Lung (tissue), 12 donors: Measurements from ENCODE around the gene APBB2. TPM values are rescaled to one million over a fixed set of nuclear protein-coding genes. Genes with fewer than 3 reads are reported as not detected.

Experiments used
- ATAC-seq: fragments of 200-7000 bp; cut with Tn5 transposase; one replicate; pipeline ENCODE4 v1.9.1; 2020; ENCODE audit warnings: moderate number of reproducible peaks; ENCODE audit not compliant: insufficient read depth, low FRiP score
- DNase-seq, 3 donors: peaks; one replicate each; pipeline ENCODE4 v3.0.0-alpha.2; 2013 to 2017
- H3K27ac ChIP-seq, 2 donors: one replicate each; pipeline ENCODE4 v1.5.1; 2013; ENCODE audit warnings: mild to moderate bottlenecking in 2 of 2, moderate library complexity in 2 of 2, control low read depth in 1 of 2, inconsistent platforms in 1 of 2, low read depth in 1 of 2, low read length in 1 of 2
- H3K27me3 ChIP-seq, 3 donors: one replicate each; pipeline ENCODE4 v1.5.1; 2013; ENCODE audit warnings: low read length in 2 of 3; ENCODE audit not compliant: control insufficient read depth in 3 of 3, insufficient read depth in 3 of 3
- H3K36me3 ChIP-seq, 4 donors: one replicate each; pipeline ENCODE4 v1.5.1; 2013; ENCODE audit warnings: low read length in 4 of 4, mild to moderate bottlenecking in 1 of 4, moderate library complexity in 1 of 4; ENCODE audit not compliant: control insufficient read depth in 4 of 4, insufficient read depth in 4 of 4
- H3K4me1 ChIP-seq, 5 donors: one replicate each; pipeline ENCODE4 v1.5.1; 2013; ENCODE audit warnings: low read length in 5 of 5, mild to moderate bottlenecking in 2 of 5, moderate library complexity in 1 of 5; ENCODE audit not compliant: control insufficient read depth in 5 of 5, insufficient read depth in 5 of 5
- H3K4me3 ChIP-seq: one replicate; pipeline ENCODE4 v1.5.1; 2013; ENCODE audit warnings: mild to moderate bottlenecking, control low read depth, moderate library complexity
- H3K9ac ChIP-seq, 2 donors: one replicate each; pipeline ENCODE4 v1.5.1; 2013; ENCODE audit warnings: low read length in 2 of 2, control low read depth in 1 of 2; ENCODE audit not compliant: insufficient read depth in 1 of 2
- H3K9me3 ChIP-seq, 4 donors: one replicate each; pipeline ENCODE4 v1.5.1; 2013; ENCODE audit warnings: low read length in 3 of 4, mild to moderate bottlenecking in 1 of 4, moderate library complexity in 1 of 4; ENCODE audit not compliant: control insufficient read depth in 4 of 4, insufficient read depth in 3 of 4
- WGBS, 2 donors: extraction: QIAGEN DNeasy Blood & Tissue Kit; methylation state at CpG; one replicate each; pipeline ENCODE4 v1.1.7; 2013; 5-methylcytosine and 5-hydroxymethylcytosine counted together
- polyA plus RNA-seq, 2 donors: library from polyadenylated mRNA; stranded (reverse); fragments of 200-250 nt; gene quantifications; one replicate each; pipeline ENCODE4 v1.2.1, GENCODE V29; 2013
- total RNA-seq, 2 donors: library from RNA; depleted of rRNA in 1 of 2; stranded (reverse); fragments of >200 nt in 1 of 2; gene quantifications; one replicate each; pipeline ENCODE4 v1.2.1, GENCODE V29; 2014 to 2021
- TF ChIP-seq, protein P1 (sequence below): IDR thresholded peaks from 2 replicates; pipeline ENCODE4 v1.5.1; 2012; ENCODE audit warnings: mild to moderate bottlenecking; ENCODE audit errors: control extremely low read depth, extremely low read depth
- donor health status: control.
- donor health status: control.
- donor health status: Bipolar disorder and iron deficiency.
- donor health status: healthy.
- donor health status: DM: yes; HTN: yes; CAD: no.

The APBB2 gene
- total and polyA plus RNA-seq, 4 donors: 13.3 to 99.0 (median 40.4) TPM

DNA sequence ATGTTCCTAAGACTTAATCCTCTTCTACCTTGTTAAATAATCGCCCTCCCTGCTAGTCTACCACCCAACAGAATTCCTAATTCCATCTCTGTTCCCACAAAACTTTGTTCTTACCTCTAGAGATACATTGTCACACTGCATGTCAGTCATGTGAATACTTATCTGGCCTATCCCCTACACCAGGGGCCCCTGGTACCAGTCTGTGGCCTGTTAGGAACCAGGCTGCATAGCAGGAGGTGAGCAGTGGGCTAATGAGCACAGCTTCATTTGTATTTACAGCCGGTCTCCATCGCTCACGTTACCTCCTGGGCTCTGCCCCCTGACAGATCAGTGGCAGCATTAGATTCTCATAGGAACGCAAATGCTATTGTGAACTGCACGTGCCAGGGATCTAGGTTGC, 73.9 kb downstream of the APBB2 start:
- Histone ChIP-seq H3K27me3 (no peaks in the 10 kb centered on the region), H3K4me1 (peaks cover 6 to 30% (median 9%) of the 10 kb centered on the region in 5 donors), H3K27ac (no peak overlapping the region), H3K9ac (no peak overlapping the region), H3K36me3 (peaks cover 0 to 5% (median under 1%) of the 10 kb centered on the region in 4 donors), H3K4me3 (no peak overlapping the region), H3K9me3 (no peaks in the 10 kb centered on the region)
- DNase-seq: no peak
- TF ChIP-seq, protein P1, sequence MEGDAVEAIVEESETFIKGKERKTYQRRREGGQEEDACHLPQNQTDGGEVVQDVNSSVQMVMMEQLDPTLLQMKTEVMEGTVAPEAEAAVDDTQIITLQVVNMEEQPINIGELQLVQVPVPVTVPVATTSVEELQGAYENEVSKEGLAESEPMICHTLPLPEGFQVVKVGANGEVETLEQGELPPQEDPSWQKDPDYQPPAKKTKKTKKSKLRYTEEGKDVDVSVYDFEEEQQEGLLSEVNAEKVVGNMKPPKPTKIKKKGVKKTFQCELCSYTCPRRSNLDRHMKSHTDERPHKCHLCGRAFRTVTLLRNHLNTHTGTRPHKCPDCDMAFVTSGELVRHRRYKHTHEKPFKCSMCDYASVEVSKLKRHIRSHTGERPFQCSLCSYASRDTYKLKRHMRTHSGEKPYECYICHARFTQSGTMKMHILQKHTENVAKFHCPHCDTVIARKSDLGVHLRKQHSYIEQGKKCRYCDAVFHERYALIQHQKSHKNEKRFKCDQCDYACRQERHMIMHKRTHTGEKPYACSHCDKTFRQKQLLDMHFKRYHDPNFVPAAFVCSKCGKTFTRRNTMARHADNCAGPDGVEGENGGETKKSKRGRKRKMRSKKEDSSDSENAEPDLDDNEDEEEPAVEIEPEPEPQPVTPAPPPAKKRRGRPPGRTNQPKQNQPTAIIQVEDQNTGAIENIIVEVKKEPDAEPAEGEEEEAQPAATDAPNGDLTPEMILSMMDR: no peak
- no peak for ATAC-seq
- WGBS, 2 donors: 94% methylated on average over 6 of the region's 6 CpGs

DNA sequence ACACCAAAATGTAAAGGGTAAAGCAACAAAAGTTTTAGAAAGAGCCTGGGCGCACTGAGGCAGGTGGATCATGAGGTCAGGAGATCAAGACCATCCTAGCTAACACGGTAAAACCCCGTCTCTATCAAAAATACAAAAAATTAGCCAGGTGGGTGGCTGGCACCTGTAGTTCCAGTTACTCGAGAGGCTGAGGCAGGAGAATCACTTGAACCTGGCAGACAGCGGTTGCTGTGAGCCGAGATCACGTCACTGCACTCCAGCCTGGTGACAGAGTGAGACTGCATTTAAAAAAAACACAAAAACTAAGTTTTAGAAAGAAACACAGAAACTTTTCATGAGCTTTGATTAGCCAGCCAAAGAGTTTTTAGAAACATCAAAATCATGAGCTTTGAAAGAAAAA, 76.5 kb downstream of the APBB2 start:
- TF ChIP-seq, protein P1: no peak
- H3K27me3 ChIP-seq: no peaks in the 10 kb centered on the region
- no peaks in the 10 kb centered on the region for H3K9me3 ChIP-seq
- no peak for DNase-seq
- H3K4me3 ChIP-seq: no peak overlapping the region
- no peak overlapping the region for H3K27ac ChIP-seq
- peaks cover 0 to 29% (median 13%) of the 10 kb centered on the region in 5 donors for H3K4me1 ChIP-seq
- no peak overlapping the region for H3K9ac ChIP-seq
- no peak for ATAC-seq
- WGBS, 2 donors: 72 to 83% methylated on average over 7 of the region's 7 CpGs
- peaks cover 0 to 5% (median under 1%) of the 10 kb centered on the region in 4 donors for H3K36me3 ChIP-seq

DNA sequence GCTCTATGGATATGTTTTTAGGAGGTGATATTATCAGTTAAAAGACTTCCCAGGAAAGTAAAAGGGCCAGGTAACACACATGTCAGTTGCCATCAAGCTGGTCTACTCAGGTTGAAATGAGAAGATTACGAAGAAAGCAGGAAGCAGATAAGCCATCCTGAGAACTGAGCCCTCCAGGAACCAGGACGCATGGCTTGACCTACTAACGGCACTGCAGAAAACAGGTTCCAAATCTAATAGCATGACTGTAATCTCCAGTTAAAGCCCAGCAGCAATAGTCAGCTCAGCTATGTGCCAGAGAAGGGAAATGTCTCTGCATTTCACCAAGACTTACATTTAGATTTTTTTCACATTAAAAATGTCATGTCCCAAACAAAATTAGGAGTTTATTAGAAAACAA, 77.9 kb downstream of the APBB2 start:
- Histone ChIP-seq H3K27me3 (no peaks in the 10 kb centered on the region), H3K36me3 (peaks cover 0 to 5% (median 0%) of the 10 kb centered on the region in 4 donors), H3K4me1 (peaks cover 0 to 22% (median 13%) of the 10 kb centered on the region in 5 donors), H3K9ac (no peak overlapping the region), H3K4me3 (no peak overlapping the region), H3K9me3 (no peaks in the 10 kb centered on the region), H3K27ac (no peak overlapping the region)
- WGBS, 2 donors: 61 to 76% methylated on average over 3 of the region's 3 CpGs
- ATAC-seq: no peak
- TF ChIP-seq, protein P1: no peak
- DNase-seq: no peak

DNA sequence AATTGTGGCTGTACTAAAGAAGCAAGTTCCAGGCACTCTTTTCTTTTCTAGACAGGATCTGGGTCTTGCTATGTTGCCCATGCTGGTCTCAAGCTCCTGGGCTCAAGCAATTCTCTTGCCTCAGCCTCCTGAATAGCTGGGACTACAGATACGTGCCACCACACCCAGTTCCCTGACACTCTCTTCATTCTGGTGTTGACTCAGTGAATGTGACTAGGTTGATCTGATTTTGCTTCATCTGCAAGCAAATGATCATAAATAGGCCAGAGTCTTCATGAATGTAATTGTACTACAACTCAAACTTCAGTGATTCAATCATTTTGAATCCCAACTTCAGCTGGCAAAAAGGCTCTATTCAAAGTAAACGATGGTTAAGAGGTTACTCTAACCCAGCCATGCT, 78.5 kb downstream of the APBB2 start:
- Histone ChIP-seq H3K9ac (no peak overlapping the region), H3K4me1 (peaks cover 0 to 21% (median 12%) of the 10 kb centered on the region in 5 donors), H3K4me3 (no peak overlapping the region), H3K27ac (no peak overlapping the region), H3K9me3 (no peaks in the 10 kb centered on the region), H3K27me3 (no peaks in the 10 kb centered on the region), H3K36me3 (no peaks in the 10 kb centered on the region)
- ATAC-seq (no peak), DNase-seq (no peak)
- TF ChIP-seq, protein P1: no peak
- WGBS, 2 donors: 46 to 79% methylated on average over 2 of the region's 2 CpGs
